Measurements from ENCODE around the gene IFT74.

Gene IFT74

DNA sequence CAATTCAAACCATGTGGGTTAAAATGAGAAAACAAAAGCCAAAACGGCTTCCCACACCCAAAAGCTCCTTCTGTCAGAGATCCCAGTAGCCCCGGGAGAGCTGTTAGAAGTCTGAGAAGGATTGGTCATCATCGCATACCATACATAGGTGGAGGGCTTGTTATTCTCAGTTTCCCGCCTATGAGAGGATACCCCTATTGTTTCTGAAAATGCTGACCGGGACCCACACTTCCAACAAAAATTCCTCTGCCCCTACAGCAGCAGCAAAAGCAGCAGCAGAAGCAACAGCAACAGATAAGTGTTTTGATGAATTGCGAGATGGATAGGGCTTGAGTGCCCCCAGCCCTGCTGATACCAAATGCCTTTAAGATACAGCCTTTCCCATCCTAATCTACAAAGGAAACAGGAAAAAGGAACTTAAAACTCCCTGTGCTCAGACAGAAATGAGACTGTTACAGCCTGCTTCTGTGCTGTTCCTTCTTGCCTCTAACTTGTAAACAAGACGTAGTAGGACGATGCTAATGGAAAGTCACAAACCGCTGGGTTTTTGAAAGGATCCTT, 152.8 kb downstream of the IFT74 start, which contains the start of gene TEK:
Gene TEK, plus strand, starts transcription at position 245 of the 561 bp plus-strand sequence. CDS start 366 bp downstream, outside the sequence.
- H3K9ac ChIP-seq, result no peak within 1 kb of the TSS
- H3K4me1 ChIP-seq, result no peaks in the 10 kb centered on the region
- H4K20me1 ChIP-seq, result no peaks in the 10 kb centered on the region
- H3K27me3 ChIP-seq, result no peaks in the 10 kb centered on the region
- H3K9me3 ChIP-seq (replicated peaks in 1 of 11), result no peaks in the 10 kb centered on the region
- no peak for TF ChIP-seq Cebpa-rat (IDR thresholded peaks at IDR 0.05)
- H3K36me3 ChIP-seq, result no peaks in the 10 kb centered on the region
- H3K27ac ChIP-seq, result no peak within 1 kb of the TSS
- no peak within 1 kb of the TSS for H3K4me2 ChIP-seq
- no peak within 1 kb of the TSS for H3K4me3 ChIP-seq

DNA sequence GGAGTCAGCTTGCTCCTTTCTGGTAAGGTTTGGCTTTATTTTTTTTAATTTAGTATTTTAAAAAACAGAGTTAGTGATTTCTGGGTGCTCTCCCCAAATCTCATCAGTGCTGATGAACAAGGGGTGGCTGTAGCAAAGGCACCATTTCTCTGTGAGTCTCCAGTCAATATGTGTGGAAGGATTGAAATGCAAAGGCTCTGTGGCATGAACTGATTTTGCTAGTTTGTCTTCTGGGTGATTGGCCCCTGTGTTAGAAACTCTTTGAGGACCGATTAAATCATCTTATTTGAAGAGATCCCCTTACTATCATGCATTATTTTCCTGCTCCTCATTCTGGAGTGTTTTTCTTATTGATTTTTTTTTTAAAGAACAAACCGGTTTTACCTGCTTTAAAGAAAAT, 153.4 kb downstream of the IFT74 start:
- Histone ChIP-seq H3K27ac (no peak overlapping the region), H3K4me3 (no peak overlapping the region), H3K36me3 (no peaks in the 10 kb centered on the region), H4K20me1 (no peaks in the 10 kb centered on the region), H3K4me1 (no peaks in the 10 kb centered on the region), H3K27me3 (no peaks in the 10 kb centered on the region), H3K4me2 (no peak overlapping the region), H3K9ac (no peak overlapping the region), H3K9me3 (replicated peaks in 1 of 11) (no peaks in the 10 kb centered on the region)
- TF ChIP-seq Cebpa-rat (IDR thresholded peaks at IDR 0.05), result no peak

DNA sequence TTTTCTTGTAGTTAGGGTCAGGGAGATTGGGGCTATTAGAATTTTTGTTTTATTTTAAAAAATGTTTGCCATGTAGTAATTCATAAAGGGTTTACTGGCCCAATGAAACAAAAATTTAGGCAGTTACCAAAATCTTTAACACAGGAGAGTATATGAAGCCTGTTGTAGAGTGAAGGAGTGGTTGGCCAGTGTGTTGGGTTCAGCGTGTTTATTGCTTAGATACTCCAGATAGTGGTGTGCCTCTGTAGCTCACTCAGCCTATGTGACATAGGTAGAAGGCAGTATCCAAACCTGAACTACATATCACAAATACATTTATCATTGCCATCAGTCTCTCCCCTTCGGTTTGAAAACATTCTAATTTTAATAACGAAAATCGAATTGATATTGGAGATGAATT, 154.0 kb downstream of the IFT74 start:
- no peak overlapping the region for H3K27ac ChIP-seq
- no peaks in the 10 kb centered on the region for H3K27me3 ChIP-seq
- H3K9me3 ChIP-seq (replicated peaks in 1 of 11), result no peaks in the 10 kb centered on the region
- no peaks in the 10 kb centered on the region for H3K36me3 ChIP-seq
- H3K4me2 ChIP-seq, result no peak overlapping the region
- no peak overlapping the region for H3K4me3 ChIP-seq
- H3K9ac ChIP-seq, result no peak overlapping the region
- no peaks in the 10 kb centered on the region for H4K20me1 ChIP-seq
- no peak for TF ChIP-seq Cebpa-rat (IDR thresholded peaks at IDR 0.05)
- no peaks in the 10 kb centered on the region for H3K4me1 ChIP-seq

DNA sequence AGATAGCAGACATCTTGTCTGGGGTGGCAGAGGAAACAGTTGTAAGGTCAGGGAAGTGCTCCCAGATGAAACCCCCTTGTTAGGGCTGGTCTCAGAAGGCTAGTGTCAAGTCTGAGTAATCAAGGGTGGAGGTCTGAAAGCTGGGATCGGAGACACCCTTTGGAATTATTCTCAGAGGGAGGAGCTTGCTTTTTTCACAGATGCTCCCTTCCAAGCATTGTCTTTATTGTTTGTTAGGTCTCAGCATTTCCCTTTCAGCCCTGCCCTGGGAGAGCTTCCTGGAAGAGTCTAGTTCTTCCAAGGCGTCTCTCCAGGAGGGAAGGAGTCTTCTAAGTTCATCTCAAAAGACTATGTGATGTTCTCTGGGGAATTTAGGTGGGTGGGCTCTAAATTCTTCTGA, 156.0 kb downstream of the IFT74 start:
- no peak overlapping the region for H3K4me2 ChIP-seq
- H3K4me1 ChIP-seq, result no peaks in the 10 kb centered on the region
- no peaks in the 10 kb centered on the region for H3K9me3 ChIP-seq (replicated peaks in 1 of 11)
- no peak overlapping the region for H3K9ac ChIP-seq
- H4K20me1 ChIP-seq, result no peaks in the 10 kb centered on the region
- no peaks in the 10 kb centered on the region for H3K36me3 ChIP-seq
- H3K4me3 ChIP-seq, result no peak overlapping the region
- no peak for TF ChIP-seq Cebpa-rat (IDR thresholded peaks at IDR 0.05)
- no peaks in the 10 kb centered on the region for H3K27me3 ChIP-seq
- no peak overlapping the region for H3K27ac ChIP-seq

All from BLaER1 treated with 17β-estradiol and CSF1 and Interleukin-3, amounts not matched to agents 10 nM and 100 nM (cell line).